Hepatic stellate cell (primary cell): Measurements from ENCODE around the gene ZNF492.
"Not testable (repeated sequence)": the region's sequence is repeated elsewhere in the genome, so short reads cannot be mapped to it uniquely, and the experiment has no call there.

Source experiments
- DNase-seq: peaks from one replicate; pipeline ENCODE4 v3.0.0; 2011; ENCODE audit warnings: low spot score

ZNF492 gene

DNA sequence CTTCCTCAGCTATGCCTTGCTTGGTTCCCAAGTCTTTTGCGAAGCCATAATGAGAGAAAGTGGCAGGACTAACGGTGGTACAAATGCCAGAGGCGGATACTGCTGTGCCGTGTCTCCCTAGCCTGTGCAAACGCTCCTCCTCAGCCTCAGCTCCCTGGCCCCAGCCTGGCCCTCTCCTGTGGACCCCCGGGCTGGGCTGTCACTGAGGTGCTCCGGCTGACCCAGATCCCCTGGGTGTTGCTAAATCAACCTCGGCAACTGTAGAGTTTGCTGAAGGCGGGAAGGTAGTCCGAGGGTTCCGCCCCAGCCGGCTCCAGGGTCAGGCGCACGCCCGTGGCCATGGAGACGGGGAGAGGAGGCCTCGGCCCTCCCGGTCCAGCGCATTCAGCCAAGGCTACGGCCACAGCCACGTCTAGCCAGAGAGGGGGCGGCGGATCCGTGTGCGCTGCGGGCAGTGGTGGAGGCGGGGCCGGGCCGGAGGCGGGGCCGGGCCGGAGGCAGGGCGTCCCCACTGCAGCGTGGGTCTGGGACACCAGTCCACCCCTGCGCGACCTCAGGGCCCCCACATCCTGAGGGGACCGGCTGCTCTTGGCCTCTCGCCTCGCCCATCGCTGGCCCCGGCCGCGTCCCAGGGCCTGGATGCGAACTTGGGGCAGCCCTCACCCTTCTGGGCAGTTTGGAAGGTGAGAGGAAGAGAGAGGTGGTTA, 16.4 kb upstream of the ZNF492 start:
- DNase-seq = no peak

DNA sequence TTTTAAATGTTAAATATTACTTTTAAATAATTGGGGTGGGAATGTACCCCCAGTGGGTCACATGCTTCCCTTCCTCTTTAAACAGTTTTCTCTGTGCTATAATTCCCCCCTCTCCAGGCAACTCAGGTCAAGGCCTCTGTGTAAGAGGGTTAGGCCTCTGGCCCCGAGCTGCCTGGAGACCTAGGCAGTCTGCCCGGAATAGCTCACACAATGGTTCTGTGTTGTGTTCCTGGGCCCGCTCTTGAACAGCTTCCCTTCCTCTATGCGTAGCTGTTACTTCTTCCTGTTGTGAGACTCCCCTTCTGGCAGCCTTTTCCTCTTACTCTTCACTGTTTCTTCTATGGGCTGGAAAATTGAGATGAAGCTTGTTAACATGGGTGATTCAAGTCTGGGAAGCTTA, 14.8 kb upstream of the ZNF492 start:
- no peak for DNase-seq

DNA sequence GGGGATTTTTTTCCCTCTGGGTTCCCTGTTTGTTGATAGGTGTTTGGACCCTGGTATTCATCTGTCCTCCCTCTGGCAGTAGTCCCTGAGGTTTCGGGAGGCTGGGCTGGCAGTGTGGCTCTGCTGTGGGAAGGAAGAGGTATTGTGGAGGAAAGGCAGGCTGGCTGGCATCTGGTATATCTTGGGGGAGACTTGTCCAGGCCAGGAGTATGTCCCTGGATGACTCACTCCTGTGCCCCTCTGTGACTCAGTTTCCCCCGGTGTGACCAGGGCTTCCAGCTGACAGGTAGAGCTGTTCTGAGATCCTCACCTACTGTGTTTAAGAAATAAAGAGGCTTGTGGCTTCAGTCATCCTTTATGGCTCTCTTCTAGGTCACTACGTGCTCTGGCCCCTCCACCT, 14.2 kb upstream of the ZNF492 start:
- no peak for DNase-seq

DNA sequence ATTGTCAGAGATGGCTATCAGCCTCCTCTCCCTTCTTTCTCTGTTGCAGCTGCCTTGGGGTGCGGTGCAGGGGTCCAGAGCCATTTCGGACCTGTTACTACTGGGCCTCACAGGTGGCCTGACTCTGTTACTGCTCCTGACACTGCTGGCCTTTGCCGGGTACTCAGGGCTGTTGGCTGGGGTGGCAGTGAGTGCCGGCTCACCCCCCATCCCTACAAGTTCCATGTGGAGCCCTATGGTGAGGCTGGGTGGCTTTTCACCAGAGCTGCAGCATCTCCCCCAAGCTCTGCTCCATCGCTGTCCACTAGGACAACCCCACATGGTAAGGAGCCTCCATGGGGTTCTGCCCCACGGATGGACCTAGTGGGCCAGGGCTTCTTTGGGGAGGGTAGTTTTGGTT, 13.7 kb upstream of the ZNF492 start:
- DNase-seq = no peak

DNA sequence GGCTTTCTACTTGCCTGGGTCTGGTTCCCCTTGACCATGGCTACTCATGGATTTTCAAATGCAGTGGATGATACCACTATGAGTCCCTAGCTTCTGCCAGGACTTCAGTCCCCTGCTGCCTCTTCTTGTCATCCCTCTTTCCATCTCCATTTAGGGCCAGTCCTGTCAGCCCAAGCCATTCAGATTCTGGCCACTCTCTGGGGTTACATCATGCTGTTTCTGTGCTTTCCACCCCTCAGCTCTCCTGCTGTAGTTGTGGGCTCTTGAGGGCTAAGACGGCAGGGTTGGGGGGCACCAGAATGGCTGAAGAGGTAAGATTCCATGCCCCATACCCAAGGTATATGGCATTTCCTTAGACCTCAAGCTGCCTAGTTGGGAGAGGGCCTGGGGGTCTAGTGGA, 13.2 kb upstream of the ZNF492 start:
- no peak for DNase-seq

DNA sequence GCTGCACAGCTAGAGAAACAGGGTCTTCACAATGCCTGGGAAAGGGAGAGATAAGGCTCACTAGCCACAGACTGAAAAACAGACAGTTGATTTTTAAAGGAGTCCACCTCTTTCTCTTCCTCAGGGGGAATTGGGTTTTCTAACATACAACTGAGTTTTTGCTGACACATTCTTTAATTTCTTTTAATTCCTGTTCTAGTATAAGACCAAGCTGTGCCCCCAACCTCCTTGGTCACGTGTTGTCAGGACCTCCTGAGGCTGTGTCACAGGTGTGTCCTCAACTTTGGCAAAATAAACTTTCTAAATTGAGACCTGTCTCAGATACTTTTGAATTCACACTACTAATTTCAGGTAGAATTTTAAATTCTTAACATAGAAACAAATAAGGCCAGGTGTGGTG, 12.1 kb upstream of the ZNF492 start:
- DNase-seq = no peak

DNA sequence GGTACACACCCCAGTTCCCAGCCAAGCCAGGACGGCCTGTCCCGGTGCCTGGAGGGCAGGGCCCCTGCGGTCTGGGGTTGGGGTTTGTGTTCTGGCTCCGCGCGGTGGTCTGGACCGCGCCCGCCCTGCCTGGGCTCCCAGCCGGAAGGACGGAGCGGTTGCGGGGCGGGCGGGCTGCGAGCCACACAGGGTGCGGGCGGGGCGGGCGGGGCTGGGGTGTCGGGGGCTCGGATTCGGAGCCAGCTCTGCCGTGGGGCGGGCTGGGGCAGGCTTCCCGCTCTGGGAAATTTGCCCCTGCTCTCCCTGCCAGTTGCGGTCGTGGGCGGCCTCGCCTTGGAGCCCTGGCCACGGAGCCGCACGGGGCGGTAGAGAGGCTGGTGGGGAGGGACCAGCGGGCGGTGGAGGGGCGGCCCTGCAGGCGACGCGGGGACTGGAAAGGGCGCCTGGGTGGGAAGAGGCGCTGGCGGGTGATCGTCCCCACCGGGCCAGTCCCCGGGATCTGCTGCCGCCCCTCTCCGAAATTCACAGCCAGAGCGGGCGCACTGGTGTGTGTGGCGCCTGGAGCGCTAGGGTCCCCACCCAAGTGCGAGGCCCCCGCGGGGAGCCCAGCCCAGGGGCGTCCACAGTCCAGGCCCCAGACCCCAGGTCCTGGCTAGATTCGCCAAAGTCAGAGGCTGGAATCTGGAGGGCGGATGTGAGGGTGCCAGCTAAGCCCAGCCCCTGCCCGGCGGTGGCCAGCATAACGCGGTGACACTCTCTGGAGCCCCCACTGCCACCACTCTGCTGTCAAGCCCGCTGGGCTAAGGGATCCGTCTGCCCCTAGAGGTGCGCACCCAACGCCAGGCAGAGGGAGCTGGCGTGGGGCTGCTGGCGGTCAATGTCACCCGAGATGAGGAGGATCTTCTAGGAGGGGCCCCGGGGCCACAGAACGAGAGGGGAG, 11.0 kb upstream of the ZNF492 start:
- DNase-seq = no peak

DNA sequence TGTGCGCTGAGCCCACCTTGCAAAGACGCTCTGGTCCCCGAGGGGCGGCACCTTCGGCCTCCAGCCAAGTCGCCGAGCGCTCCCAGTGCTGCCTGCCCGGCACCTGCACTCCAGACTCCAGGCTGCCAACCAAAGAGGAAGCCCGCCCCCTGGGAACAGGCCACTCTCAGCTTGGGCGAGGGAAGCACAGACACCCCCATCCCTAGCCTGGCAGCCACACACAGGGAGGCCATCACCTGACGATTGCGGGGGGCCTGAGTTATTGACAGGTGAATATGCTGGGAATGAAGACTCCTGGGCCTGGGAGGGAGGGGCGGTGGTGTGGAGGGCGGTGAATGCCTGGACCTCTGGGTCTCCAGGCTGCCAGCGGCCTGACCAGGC, 10.3 kb upstream of the ZNF492 start:
- no peak for DNase-seq

DNA sequence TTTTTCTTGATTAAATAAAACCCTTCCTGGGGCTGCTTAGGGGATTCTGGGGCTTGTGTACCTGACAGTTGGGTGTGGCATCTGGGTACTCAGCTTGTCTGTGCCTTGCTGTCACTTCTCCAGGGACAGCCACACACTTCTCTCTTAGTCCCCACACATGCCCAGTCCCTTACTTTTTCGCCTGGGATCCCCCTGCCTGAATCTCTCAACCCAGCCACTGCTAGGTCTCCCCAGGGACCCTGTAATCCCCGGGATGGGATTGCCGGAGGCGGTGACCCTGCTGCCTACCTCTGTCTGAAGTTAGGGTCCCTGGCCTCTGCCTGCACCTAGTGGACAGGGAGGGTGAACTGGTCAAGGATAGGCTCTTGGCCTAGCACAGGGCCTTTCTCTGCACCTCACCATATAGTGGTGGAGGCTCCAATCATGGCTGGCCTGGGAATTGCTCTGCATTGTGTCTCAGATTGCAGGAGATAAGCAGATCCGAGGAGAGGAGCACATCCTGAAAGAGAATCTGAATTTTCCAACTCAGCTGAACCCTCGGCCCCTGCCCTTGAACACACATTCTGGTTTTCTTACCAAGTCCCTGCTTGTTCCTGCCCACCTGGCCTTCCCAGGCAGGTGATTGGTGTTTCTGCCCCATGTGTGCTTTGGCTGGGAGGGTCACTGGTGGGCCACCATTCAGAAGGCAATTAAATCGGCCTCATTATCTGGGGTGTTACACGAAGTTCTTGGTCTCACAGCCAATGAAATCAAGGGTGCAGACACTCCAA, 8.7 kb upstream of the ZNF492 start:
- no peak for DNase-seq

DNA sequence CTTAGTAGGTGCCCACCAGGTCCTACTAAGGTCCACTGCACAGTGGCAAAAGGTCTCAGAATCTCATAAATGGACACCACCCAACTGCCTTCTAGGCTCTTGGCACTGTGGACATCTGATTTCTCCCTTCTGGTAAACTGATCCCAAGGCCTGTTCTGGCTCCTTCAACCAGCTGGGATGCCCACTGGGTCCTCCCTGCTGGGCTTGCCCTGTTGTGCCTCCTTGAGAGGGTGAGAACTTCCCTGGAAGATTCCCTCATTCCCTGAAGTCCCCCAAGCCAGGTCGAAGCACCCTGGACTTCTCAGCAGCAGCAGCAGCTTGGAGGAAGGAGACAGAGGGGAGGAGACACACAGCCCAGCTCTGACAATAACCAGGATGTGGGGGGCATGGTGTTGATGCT, 6.6 kb upstream of the ZNF492 start:
- no peak for DNase-seq

DNA sequence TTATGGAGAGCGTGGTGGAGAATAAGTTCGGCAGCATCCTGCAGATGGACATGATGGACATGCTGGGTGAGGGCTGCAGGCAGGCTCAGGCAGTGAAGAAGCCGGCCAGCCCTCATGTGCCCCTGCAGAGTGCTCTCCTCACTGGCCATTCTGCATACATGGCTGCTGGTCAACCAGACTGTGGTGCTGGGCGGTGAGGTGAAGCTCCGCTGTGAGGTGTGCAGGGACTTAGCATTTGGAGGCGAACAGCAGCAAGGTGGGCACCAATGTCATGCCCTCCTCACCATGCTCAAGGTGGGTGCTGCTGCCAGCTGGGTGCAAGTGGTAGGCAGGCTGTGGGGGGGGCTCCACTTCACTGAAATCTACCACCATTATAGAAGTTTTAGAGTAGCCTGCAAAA, 5.7 kb upstream of the ZNF492 start:
- no peak for DNase-seq

DNA sequence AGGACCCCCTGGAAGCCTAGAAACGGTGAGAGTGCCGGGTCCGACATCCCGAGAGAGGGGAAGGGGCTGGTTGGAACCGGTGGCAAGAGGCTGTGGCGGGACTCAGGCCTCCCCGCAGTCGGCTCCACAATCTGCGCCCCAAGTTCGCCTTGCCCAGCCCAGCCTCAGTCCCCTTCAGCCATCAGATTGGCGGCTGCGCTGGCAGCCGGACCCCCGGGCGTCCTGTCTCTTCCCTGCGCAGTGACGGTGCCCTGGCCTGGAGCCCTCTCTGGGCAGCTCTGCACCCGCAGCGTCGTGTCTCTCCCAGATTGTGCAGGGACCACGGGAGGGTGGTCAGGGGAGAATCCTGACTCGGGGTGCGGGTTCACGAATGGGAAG, 315 bp downstream of the ZNF492 start:
- no peak for DNase-seq

DNA sequence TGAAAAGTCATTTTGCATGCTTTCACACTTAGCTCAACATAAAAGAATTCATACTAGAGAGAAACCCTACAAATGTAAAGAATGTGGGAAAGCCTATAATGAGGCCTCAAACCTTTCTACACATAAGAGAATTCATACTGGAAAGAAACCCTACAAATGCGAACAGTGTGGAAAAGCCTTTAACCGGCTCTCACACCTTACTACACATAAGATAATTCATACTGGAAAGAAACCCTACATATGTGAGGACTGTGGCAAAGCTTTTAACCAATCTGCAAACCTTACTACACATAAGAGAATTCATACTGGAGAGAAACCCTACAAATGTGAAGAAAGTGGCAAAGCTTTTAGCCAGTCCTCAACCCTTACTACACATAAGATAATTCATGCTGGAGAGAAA, 51.4 kb downstream of the ZNF492 start:
- not testable (repeated sequence) for DNase-seq

DNA sequence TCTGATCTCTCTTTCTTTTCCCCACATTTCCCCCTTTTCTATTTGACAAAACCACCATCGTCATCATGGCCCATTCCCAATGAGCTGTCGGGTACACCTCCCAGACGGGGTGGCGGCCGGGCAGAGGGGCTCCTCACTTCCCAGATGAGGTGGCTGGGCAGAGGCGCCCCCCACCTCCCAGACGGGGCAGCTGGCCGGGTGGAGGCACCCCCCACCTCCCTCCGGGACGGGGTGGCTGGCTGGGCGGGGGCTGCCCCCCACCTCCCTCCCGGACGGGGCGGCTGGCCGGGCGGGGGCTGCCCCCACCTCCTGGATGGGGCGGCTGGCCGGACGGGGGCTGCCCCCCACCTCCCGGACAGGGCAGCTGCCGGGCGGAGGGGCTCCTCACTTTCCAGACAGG, 68.5 kb downstream of the ZNF492 start:
- DNase-seq = not testable (repeated sequence)

DNA sequence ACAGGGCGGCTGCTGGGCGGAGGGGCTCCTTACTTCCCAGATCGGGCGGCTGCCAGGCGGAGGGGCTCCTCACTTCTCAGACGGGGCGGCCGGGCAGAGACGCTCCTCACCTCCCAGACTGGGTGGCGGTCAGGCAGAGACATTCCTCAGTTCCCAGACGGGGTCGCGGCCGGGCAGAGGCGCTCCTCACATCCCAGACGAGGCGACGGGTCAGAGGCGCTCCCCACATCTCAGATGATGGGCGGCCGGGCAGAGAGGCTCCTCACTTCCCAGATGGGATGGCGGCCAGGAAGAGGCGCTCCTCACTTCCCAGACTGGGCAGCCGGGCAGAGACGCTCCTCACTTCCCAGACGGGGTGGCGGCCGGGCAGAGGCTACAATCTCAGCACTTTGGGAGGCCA, 69.0 kb downstream of the ZNF492 start:
- not testable (repeated sequence) for DNase-seq

DNA sequence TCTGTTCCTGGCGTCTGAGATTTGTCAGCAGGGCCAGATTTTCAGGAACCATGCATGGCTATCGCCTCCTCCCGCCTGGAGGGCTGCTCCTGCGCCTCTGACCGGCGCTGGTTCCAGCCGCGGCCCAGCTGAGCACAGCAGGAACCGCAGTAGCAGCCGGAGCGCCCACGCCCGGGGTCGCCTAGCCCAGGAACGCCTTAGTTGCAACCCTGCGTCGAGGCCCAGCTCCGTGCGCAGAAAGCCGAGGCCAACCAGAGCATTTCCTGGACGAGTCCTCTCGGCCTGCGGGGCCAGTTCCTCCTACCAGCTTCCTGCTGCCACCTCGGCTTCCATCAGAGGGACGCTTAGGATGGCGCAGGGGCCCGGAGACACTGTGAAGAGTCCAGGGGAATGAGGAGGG, 74.9 kb downstream of the ZNF492 start:
- DNase-seq = no peak
